T-helper 1 cell treated with Interleukin-12 subunit alpha and Interleukin-12 subunit beta and Interleukin-4 antibody, amounts not matched to agents 30 ng/mL and 1 ng/mL, for 36 hours (primary cell): ENCODE measurements around the gene GNAT1. TPM values are rescaled to one million over a fixed set of nuclear protein-coding genes. Genes with fewer than 3 reads are reported as not detected.

Experiments
- intact Hi-C: fragments of 100-400 bp; cut with micrococcal nuclease; formaldehyde crosslinking; loops from one replicate; pipeline ENCODE4 v1.15.1; 2024
- total RNA-seq: library from RNA; stranded (reverse); gene quantifications from 2 replicates; pipeline ENCODE4 v1.2.3, GENCODE V29; 2022

Gene GNAT1
- total RNA-seq, 1 donor from 2014 or later = not detected

- intact Hi-C loops = no loop called here
Observed at GRCh38 chr3:50218448-50218847, 27.0 kb downstream of the GNAT1 start.

- intact Hi-C loops = no loop called here
Observed at GRCh38 chr3:50219285-50219684, 27.9 kb downstream of the GNAT1 start.

GRCh38 chr3:50220109-50220508, 28.7 kb downstream of the GNAT1 start:
- intact Hi-C loops = no loop called here

GRCh38 chr3:50221051-50221410, 29.6 kb downstream of the GNAT1 start:
- intact Hi-C loops = no loop called here

GRCh38 chr3:50221411-50222168, 30.2 kb downstream of the GNAT1 start:
- intact Hi-C loops = no loop called here

- intact Hi-C loops = no loop called here
Observed at GRCh38 chr3:50222169-50222528, 30.7 kb downstream of the GNAT1 start.

GRCh38 chr3:50224639-50225038, 33.2 kb downstream of the GNAT1 start:
- intact Hi-C loops = loop anchor here (5.0 kb wide), 1 partner anchor 367 kb away; the partner anchor contains the start of gene TRAIP

GRCh38 chr3:50226888-50227389, 35.5 kb downstream of the GNAT1 start:
- intact Hi-C loops = loop anchor here (1.0 to 5.0 kb wide), 9 partner anchors 8 to 370 kb away; partner anchors contain the start of genes HYAL3, NAA80 and TRAIP

- intact Hi-C loops = loop anchor here (1.0 to 5.0 kb wide), 7 partner anchors 8 to 370 kb away; partner anchors contain the start of genes HYAL3, NAA80 and TRAIP
Observed at GRCh38 chr3:50227390-50228183, 36.2 kb downstream of the GNAT1 start.

GRCh38 chr3:50228184-50228763, 36.9 kb downstream of the GNAT1 start:
- intact Hi-C loops = loop anchor here (5.0 kb wide), 1 partner anchor 371 kb away; the partner anchor contains the start of gene TRAIP

GRCh38 chr3:50229490-50229889, 38.1 kb downstream of the GNAT1 start:
- intact Hi-C loops = loop anchor here (5.0 kb wide), 1 partner anchor 372 kb away; the partner anchor contains the start of gene TRAIP

GRCh38 chr3:50230104-50230793, 38.8 kb downstream of the GNAT1 start:
- intact Hi-C loops = loop anchor here (10.0 kb wide), 1 partner anchor 1155 kb away; the partner anchor contains the start of gene MANF

GRCh38 chr3:50230794-50231125, 39.4 kb downstream of the GNAT1 start:
- intact Hi-C loops = loop anchor here (10.0 kb wide), 1 partner anchor 1154 kb away; the partner anchor contains the start of gene MANF

GRCh38 chr3:50231581-50231980, 40.2 kb downstream of the GNAT1 start:
- intact Hi-C loops = loop anchor here (10.0 kb wide), 1 partner anchor 1153 kb away; the partner anchor contains the start of gene MANF

GRCh38 chr3:50232303-50232702, 40.9 kb downstream of the GNAT1 start:
- intact Hi-C loops = loop anchor here (10.0 kb wide), 1 partner anchor 1152 kb away; the partner anchor contains the start of gene MANF

- intact Hi-C loops = loop anchor here (10.0 kb wide), 1 partner anchor 1152 kb away; the partner anchor contains the start of gene MANF
Observed at GRCh38 chr3:50233176-50233575, 41.8 kb downstream of the GNAT1 start.

GRCh38 chr3:50235716-50236483, 44.5 kb downstream of the GNAT1 start, which contains the start of gene GNAI2:
GNAI2 (plus strand) TSS chr3:50236204; CDS start chr3:50236336, 132 bp downstream.
- intact Hi-C loops = loop anchor here (1.0 to 10.0 kb wide), 15 partner anchors 9 to 1707 kb away; partner anchors contain the start of genes CISH, GMPPB, HEMK1 and HYAL3

- intact Hi-C loops = loop anchor here (1.0 to 10.0 kb wide), 10 partner anchors 42 to 1436 kb away; partner anchors contain the start of genes CISH, GMPPB, HEMK1 and HYAL3
Observed at GRCh38 chr3:50236484-50237132, 45.2 kb downstream of the GNAT1 start.

- intact Hi-C loops = loop anchor here (2.0 to 10.0 kb wide), 8 partner anchors 42 to 1435 kb away; partner anchors contain the start of genes CISH, GMPPB, IMPDH2 and INKA1
Observed at GRCh38 chr3:50237133-50237651, 45.8 kb downstream of the GNAT1 start.
